BJ (cell line): Measurements from ENCODE around the gene RNF26. TPM values are rescaled to one million over a fixed set of nuclear protein-coding genes. Genes with fewer than 3 reads are reported as not detected.

Source experiments
- CTCF ChIA-PET: fragments of 350-600 bp; formaldehyde crosslinking; extraction: SDS; loops from one replicate; lab custom pipeline; 2021; ENCODE audit warnings: antibody characterized with exemption, inconsistent platforms; lab: Yijun Ruan, JAX
- POLR2A ChIA-PET: fragments of 300-600 bp; sonication (Branson Sonifier 250); formaldehyde crosslinking; extraction: SDS; loops from one replicate; lab custom pipeline; 2021; ENCODE audit warnings: antibody characterized with exemption; lab: Charles Lee
- DNase-seq: peaks from one replicate; pipeline ENCODE4 v3.0.0-alpha.2; 2011; ENCODE audit warnings: low read depth
- H3K27me3 ChIP-seq: 2 replicates; pipeline ENCODE4 v1.6.0; 2011; ENCODE audit warnings: low read length; ENCODE audit not compliant: control insufficient read depth, insufficient read depth
- H3K36me3 ChIP-seq: 2 replicates; pipeline ENCODE4 v1.5.1; 2011; ENCODE audit warnings: low read length; ENCODE audit not compliant: control insufficient read depth, insufficient read depth
- H3K4me3 ChIP-seq: 2 replicates; pipeline ENCODE4 v1.5.1; 2011; ENCODE audit warnings: low read depth, mild to moderate bottlenecking, control low read depth, low read length
- polyA plus RNA-seq: library from polyadenylated mRNA; depleted of rRNA; stranded (reverse); fragments of >200 nt; gene quantifications from 2 replicates; pipeline ENCODE4 v1.2.3, GENCODE V29; 2011
- TF ChIP-seq, protein P1 (sequence below): IDR thresholded peaks from 2 replicates; pipeline ENCODE4 v1.5.1; 2011; ENCODE audit warnings: low read depth, mild to moderate bottlenecking, control low read depth, inconsistent platforms, low read length, moderate library complexity; ENCODE audit not compliant: insufficient read depth

Gene RNF26
- polyA plus RNA-seq, 1 experiment: 65.1 TPM

GRCh38 chr11:119346605-119347004 is 12.3 kb downstream of the RNF26 start, which contains the start of gene MFRP:
TSS of gene MFRP (minus strand) at chr11:119346705. CDS start at chr11:119346513, 192 bp downstream.
- ChIA-PET CTCF (interaction anchor here (2.0 to 11.5 kb wide), 3 partner anchors 8 to 134 kb away, joined by 5 to 126 read pairs (median 18); no protein-coding TSS in a partner anchor), POLR2A (no interaction called here)
- Histone ChIP-seq H3K27me3 (peaks cover 18% of the 10 kb centered on the region), H3K36me3 (no peaks in the 10 kb centered on the region), H3K4me3 (no peak within 1 kb of the TSS)
- no peak for DNase-seq
- TF ChIP-seq, protein P1, sequence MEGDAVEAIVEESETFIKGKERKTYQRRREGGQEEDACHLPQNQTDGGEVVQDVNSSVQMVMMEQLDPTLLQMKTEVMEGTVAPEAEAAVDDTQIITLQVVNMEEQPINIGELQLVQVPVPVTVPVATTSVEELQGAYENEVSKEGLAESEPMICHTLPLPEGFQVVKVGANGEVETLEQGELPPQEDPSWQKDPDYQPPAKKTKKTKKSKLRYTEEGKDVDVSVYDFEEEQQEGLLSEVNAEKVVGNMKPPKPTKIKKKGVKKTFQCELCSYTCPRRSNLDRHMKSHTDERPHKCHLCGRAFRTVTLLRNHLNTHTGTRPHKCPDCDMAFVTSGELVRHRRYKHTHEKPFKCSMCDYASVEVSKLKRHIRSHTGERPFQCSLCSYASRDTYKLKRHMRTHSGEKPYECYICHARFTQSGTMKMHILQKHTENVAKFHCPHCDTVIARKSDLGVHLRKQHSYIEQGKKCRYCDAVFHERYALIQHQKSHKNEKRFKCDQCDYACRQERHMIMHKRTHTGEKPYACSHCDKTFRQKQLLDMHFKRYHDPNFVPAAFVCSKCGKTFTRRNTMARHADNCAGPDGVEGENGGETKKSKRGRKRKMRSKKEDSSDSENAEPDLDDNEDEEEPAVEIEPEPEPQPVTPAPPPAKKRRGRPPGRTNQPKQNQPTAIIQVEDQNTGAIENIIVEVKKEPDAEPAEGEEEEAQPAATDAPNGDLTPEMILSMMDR: no peak

GRCh38 chr11:119347242-119347641 is 12.9 kb downstream of the RNF26 start:
- TF ChIP-seq, protein P1: no peak
- CTCF ChIA-PET: interaction anchor here (0.9 to 11.5 kb wide), 7 partner anchors 9 to 133 kb away, joined by 3 to 126 read pairs (median 10); no protein-coding TSS in a partner anchor

DNA sequence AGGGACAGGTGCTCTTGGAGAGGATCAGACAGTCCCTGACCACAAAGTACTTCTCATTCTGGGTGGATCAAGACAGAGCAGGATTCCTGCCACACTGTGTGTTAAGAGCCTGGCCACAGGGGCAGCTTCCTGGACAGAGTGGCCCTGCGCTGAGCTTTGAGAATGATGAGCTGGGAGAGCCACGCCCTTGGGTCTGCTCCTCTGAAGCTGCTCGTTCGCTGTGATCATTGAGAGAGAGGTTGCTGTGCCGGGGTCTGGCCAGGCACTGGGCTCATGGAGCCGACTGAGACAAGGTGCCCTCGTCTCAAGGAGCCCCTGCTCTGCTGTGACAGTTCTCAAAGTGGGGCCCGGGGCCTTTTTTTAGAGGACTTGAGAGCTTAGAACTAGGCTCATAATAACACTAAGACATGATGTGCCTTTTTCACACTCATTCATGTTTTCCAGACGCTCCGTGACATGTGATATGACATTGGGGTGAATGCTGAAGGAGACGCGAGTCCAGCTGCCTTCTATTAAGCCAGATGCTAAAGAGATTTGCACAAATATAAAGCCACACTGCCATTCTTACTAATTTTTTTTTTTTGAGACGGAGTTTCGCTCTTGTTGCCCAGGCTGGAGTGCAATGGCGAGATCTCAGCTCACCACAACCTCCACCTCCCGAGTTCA is 13.7 kb downstream of the RNF26 start:
- Histone ChIP-seq H3K27me3 (peaks cover 20% of the 10 kb centered on the region), H3K36me3 (no peaks in the 10 kb centered on the region), H3K4me3 (no peak overlapping the region)
- POLR2A ChIA-PET: interaction anchor here (0.7 kb wide), 1 partner anchor 122 kb away, joined by 3 read pairs; no protein-coding TSS in a partner anchor
- CTCF ChIA-PET: interaction anchor here (0.9 to 11.5 kb wide), 7 partner anchors 8 to 132 kb away, joined by 3 to 126 read pairs (median 10); no protein-coding TSS in a partner anchor
- TF ChIP-seq, protein P1: no peak
- DNase-seq: no peak

More at GRCh38 chr11:119347242-119347641, 12.9 kb downstream of the RNF26 start:
- Histone ChIP-seq H3K36me3 (no peaks in the 10 kb centered on the region), H3K4me3 (no peak overlapping the region), H3K27me3 (peaks cover 20% of the 10 kb centered on the region)
- DNase-seq: peak; percentile 61
- POLR2A ChIA-PET: no interaction called here

DNA sequence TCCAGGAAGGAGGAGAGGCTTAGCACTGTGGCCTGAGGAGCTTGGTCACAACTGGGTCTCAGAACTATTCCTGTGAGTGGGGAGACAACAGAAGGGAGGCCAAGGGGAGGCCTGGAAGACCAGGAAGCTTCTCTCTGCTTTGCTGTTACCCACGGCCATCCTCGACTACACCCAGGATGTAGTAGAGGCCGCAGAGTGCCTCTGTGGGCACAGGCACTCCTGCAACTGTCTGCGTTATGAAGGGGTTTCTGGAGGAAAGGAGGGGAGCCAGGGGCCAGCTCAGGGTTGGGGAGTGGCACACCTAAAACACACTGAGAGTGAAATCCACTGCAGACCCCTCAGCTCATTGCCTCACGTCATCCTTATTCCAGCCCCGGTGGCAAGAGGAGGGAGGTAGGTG is 16.0 kb downstream of the RNF26 start:
- POLR2A ChIA-PET: no interaction called here
- Histone ChIP-seq H3K4me3 (no peak overlapping the region), H3K27me3 (peaks cover 18% of the 10 kb centered on the region), H3K36me3 (no peaks in the 10 kb centered on the region)
- TF ChIP-seq, protein P1: no peak
- CTCF ChIA-PET: interaction anchor here (1.3 to 5.6 kb wide), 3 partner anchors 11 to 120 kb away, joined by 3 to 36 read pairs (median 3); partner anchors contain the start of gene C1QTNF5
- DNase-seq: no peak

DNA sequence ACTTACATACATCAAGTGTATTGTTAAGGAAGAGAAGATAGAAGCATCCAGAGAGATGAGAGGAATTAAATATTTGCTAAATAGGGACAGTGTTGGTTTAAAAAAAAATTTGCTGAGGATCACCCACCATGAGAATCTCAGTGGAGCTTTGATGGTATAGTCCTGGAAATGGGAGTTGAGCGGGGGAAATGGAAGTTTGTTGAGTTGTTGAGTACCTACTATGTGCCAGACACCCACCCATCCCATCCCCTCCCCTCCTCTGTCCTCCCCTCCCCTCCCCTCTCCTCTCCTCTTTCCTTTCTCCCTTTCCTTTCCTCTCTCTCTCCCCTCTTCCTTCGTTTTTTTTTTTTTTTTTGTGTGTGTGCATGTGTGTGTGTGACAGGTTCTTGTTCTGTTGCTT is 16.9 kb downstream of the RNF26 start:
- H3K27me3 ChIP-seq: peaks cover 18% of the 10 kb centered on the region
- CTCF ChIA-PET: interaction anchor here (1.4 to 5.6 kb wide), 2 partner anchors 12 to 119 kb away, joined by 3 to 36 read pairs; partner anchors contain the start of gene C1QTNF5
- POLR2A ChIA-PET: no interaction called here
- no peak overlapping the region for H3K4me3 ChIP-seq
- no peak for DNase-seq
- TF ChIP-seq, protein P1: no peak
- no peaks in the 10 kb centered on the region for H3K36me3 ChIP-seq
